IMR-90 (cell line): ENCODE results near the gene C11orf54. TPM values are rescaled to one million over a fixed set of nuclear protein-coding genes. Genes with fewer than 3 reads are reported as not detected.

ENCODE experiments used
- ATAC-seq: fragments of 200-7000 bp; cut with Tn5 transposase; 2 replicates; pipeline ENCODE4 v1.9.1; 2020; ENCODE audit warnings: low read depth, mild to moderate bottlenecking, moderate library complexity
- Bru-seq: library from RNA; stranded (reverse); fragments of 400-500 nt; gene quantifications from one replicate; lab custom pipeline; 2021; lab: Mats Ljungman, UMichigan
- BruChase-seq, 2 experiments: library from RNA; stranded (reverse); fragments of 400-500 nt; gene quantifications; one replicate each; lab custom pipeline; 2021; lab: Mats Ljungman, UMichigan
- BruUV-seq: library from RNA; stranded (reverse); fragments of 400-500 nt; replicated peaks from 2 replicates; lab custom pipeline; 2021; lab: Mats Ljungman, UMichigan
- CTCF ChIA-PET: fragments of 300-600 bp; formaldehyde crosslinking; extraction: SDS; loops from one replicate; lab custom pipeline; 2021; ENCODE audit warnings: antibody characterized with exemption; lab: Yijun Ruan, JAX
- POLR2A ChIA-PET: fragments of 300-600 bp; sonication (Branson Sonifier 250); formaldehyde crosslinking; loops from one replicate; lab custom pipeline; 2022; ENCODE audit warnings: antibody characterized with exemption; ENCODE audit not compliant: unreplicated experiment; lab: Charles Lee
- DNase-seq: peaks from one replicate; pipeline ENCODE4 v3.0.0; 2013
- H2AFZ ChIP-seq: replicated peaks from 2 replicates; pipeline ENCODE3; 2013; ENCODE audit warnings: low read length, mild to moderate bottlenecking; ENCODE audit not compliant: poor library complexity
- H2AK5ac ChIP-seq: 2 replicates; pipeline ENCODE4 v1.6.1; 2013; ENCODE audit warnings: low read depth, low read length, inconsistent platforms
- H2AK9ac ChIP-seq: replicated peaks from 2 replicates; pipeline ENCODE3; 2013; ENCODE audit warnings: mild to moderate bottlenecking, low read depth, low read length, moderate library complexity; ENCODE audit not compliant: poor library complexity
- H2BK120ac ChIP-seq: 2 replicates; pipeline ENCODE4 v1.6.1; 2013; ENCODE audit warnings: low read depth, low read length, inconsistent platforms
- H2BK15ac ChIP-seq: 3 replicates; pipeline ENCODE4 v1.6.1; 2013; ENCODE audit warnings: low read depth, low read length, inconsistent platforms
- H2BK20ac ChIP-seq: 2 replicates; pipeline ENCODE4 v1.6.1; 2013; ENCODE audit warnings: low read depth, mild to moderate bottlenecking, inconsistent platforms, low read length, moderate library complexity
- H2BK5ac ChIP-seq: 2 replicates; pipeline ENCODE4 v1.6.1; 2013; ENCODE audit warnings: mild to moderate bottlenecking, low read depth, low read length, inconsistent platforms; ENCODE audit not compliant: poor library complexity, severe bottlenecking
- H3K14ac ChIP-seq: replicated peaks from 2 replicates; pipeline ENCODE4 v1.6.1; 2013; ENCODE audit warnings: low read depth, low read length, inconsistent platforms
- H3K18ac ChIP-seq: 2 replicates; pipeline ENCODE4 v1.6.1; 2013; ENCODE audit warnings: low read depth, low read length, control low read depth
- H3K23ac ChIP-seq: 2 replicates; pipeline ENCODE4 v1.6.1; 2013; ENCODE audit warnings: low read depth, low read length, inconsistent platforms
- H3K27ac ChIP-seq: 2 replicates; pipeline ENCODE4 v1.5.1; 2013; ENCODE audit warnings: mild to moderate bottlenecking, control low read depth, low read length; ENCODE audit not compliant: insufficient read depth
- H3K27me3 ChIP-seq: 2 replicates; pipeline ENCODE4 v1.6.1; 2013; ENCODE audit warnings: low read length; ENCODE audit not compliant: control insufficient read depth, insufficient read depth
- H3K36me3 ChIP-seq: 2 replicates; pipeline ENCODE4 v1.6.1; 2013; ENCODE audit warnings: low read length, mixed read lengths; ENCODE audit not compliant: control insufficient read depth, insufficient read depth
- H3K4ac ChIP-seq: 2 replicates; pipeline ENCODE4 v1.6.1; 2013; ENCODE audit warnings: low read depth, low read length, inconsistent platforms
- H3K4me1 ChIP-seq: 2 replicates; pipeline ENCODE4 v1.6.1; 2013; ENCODE audit warnings: low read length, mixed read lengths; ENCODE audit not compliant: control insufficient read depth, insufficient read depth
- H3K4me2 ChIP-seq: 2 replicates; pipeline ENCODE4 v1.6.1; 2013; ENCODE audit warnings: low read depth, mild to moderate bottlenecking, control low read depth, low read length, moderate library complexity
- H3K4me3 ChIP-seq: 2 replicates; pipeline ENCODE4 v1.5.1; 2013; ENCODE audit warnings: low read depth, mild to moderate bottlenecking, control low read depth, low read length, moderate library complexity; ENCODE audit not compliant: insufficient read depth
- H3K56ac ChIP-seq: 2 replicates; pipeline ENCODE4 v1.6.1; 2013; ENCODE audit warnings: low read length, inconsistent platforms; ENCODE audit not compliant: insufficient read depth; ENCODE audit errors: extremely low read depth
- H3K79me1 ChIP-seq, 2 experiments: 2 replicates each; pipeline ENCODE4 v1.6.1; 2013; ENCODE audit warnings: low read length in 2 of 2, inconsistent platforms in 1 of 2, low read depth in 1 of 2
- H3K9ac ChIP-seq: 2 replicates; pipeline ENCODE4 v1.6.1; 2013; ENCODE audit warnings: low read depth, low read length, control low read depth
- H3K9me1 ChIP-seq: 2 replicates; pipeline ENCODE4 v1.6.1; 2013; ENCODE audit warnings: low read length, inconsistent platforms; ENCODE audit not compliant: insufficient read depth
- H3K9me3 ChIP-seq: 2 replicates; pipeline ENCODE4 v1.6.1; 2013; ENCODE audit warnings: low read length; ENCODE audit not compliant: control insufficient read depth, insufficient read depth
- H4K20me1 ChIP-seq: 2 replicates; pipeline ENCODE4 v1.6.1; 2013; ENCODE audit warnings: low read length, inconsistent platforms; ENCODE audit not compliant: insufficient read depth
- H4K5ac ChIP-seq: 2 replicates; pipeline ENCODE4 v1.6.1; 2013; ENCODE audit warnings: mild to moderate bottlenecking, low read depth, low read length, control low read depth
- H4K8ac ChIP-seq, 2 experiments: 2 replicates each; pipeline ENCODE4 v1.6.1; 2013; ENCODE audit warnings: low read depth in 2 of 2, low read length in 2 of 2, control low read depth in 1 of 2, inconsistent platforms in 1 of 2
- H4K91ac ChIP-seq: 2 replicates; pipeline ENCODE4 v1.6.1; 2013; ENCODE audit warnings: low read depth, low read length, inconsistent platforms; ENCODE audit not compliant: insufficient read depth
- BHLHE40 ChIP-seq: fragments of 150-350 bp; IDR thresholded peaks from 2 replicates; pipeline ENCODE4 v1.6.1; 2016; ENCODE audit warnings: mild to moderate bottlenecking, low read depth, low read length
- CEBPB ChIP-seq: IDR thresholded peaks from 2 replicates; pipeline ENCODE4 v1.6.1; 2012; ENCODE audit warnings: low read depth, low read length, improper control_type of control experiment
- CHD1 ChIP-seq: IDR thresholded peaks from 2 replicates; pipeline ENCODE4 v1.6.1; 2012; ENCODE audit warnings: low read depth, low read length, improper control_type of control experiment
- FOS ChIP-seq: fragments of 150-350 bp; IDR thresholded peaks from 2 replicates; pipeline ENCODE4 v1.6.1; 2016; ENCODE audit warnings: low read depth, low read length
- MAZ ChIP-seq: IDR thresholded peaks from 2 replicates; pipeline ENCODE4 v1.6.1; 2012; ENCODE audit warnings: low read depth, mild to moderate bottlenecking, low read length, improper control_type of control experiment, moderate library complexity, borderline replicate concordance
- MXI1 ChIP-seq: IDR thresholded peaks from 2 replicates; pipeline ENCODE4 v1.6.1; 2012; ENCODE audit warnings: low read depth, mild to moderate bottlenecking, low read length, moderate library complexity, borderline replicate concordance
- NFE2L2 ChIP-seq: fragments of 150-350 bp; IDR thresholded peaks from 2 replicates; pipeline ENCODE4 v1.6.1; 2016; ENCODE audit warnings: low read depth, mild to moderate bottlenecking, low read length
- RAD21 ChIP-seq: IDR thresholded peaks from 2 replicates; pipeline ENCODE4 v1.6.1; 2012; ENCODE audit warnings: low read length, improper control_type of control experiment
- RFX5 ChIP-seq: IDR thresholded peaks from 2 replicates; pipeline ENCODE4 v1.8.0; 2012; ENCODE audit warnings: low read depth, mild to moderate bottlenecking, low read length, moderate library complexity
- SMC3 ChIP-seq: fragments of 150-350 bp; IDR thresholded peaks from 2 replicates; pipeline ENCODE4 v1.6.1; 2016; ENCODE audit warnings: low read depth, mild to moderate bottlenecking, antibody characterized with exemption, low read length, moderate library complexity
- WGBS, 2 experiments: methylation state at CpG; one replicate each; pipeline versions ENCODE4 v1.1.5 to v1.1.7; 2013; ENCODE audit warnings: missing lambda C conversion rate in 2 of 2; ENCODE audit not compliant: insufficient read length in 1 of 2; ENCODE audit errors: extremely low coverage in 2 of 2; 5-methylcytosine and 5-hydroxymethylcytosine counted together
- dilution Hi-C: fragments of 300-500 bp; cut with HindIII; formaldehyde crosslinking; loops from one replicate; pipeline ENCODE4 v1.14.3; 2018; ENCODE audit warnings: low sequenced_read_pairs; ENCODE audit not compliant: unreplicated experiment
- in situ Hi-C: fragments of 300-500 bp; cut with MboI; formaldehyde crosslinking; loops from 3 replicates; pipeline ENCODE4 v1.14.3; 2019; ENCODE audit warnings: low sequenced_read_pairs, inconsistent platforms, mixed read lengths
- intact Hi-C: fragments of 100-400 bp; cut with micrococcal nuclease; formaldehyde crosslinking; loops from 2 replicates; pipeline ENCODE4 v1.10.0; 2022
- long read RNA-seq: library from polyadenylated mRNA; unstranded; transcript quantifications from one replicate; pipeline ENCODE4 v2.0.0, GENCODE V29; 2021; ENCODE audit not compliant: unreplicated experiment
- polyA plus RNA-seq, 3 experiments: library from polyadenylated mRNA; depleted of rRNA; stranded (reverse); fragments of >200 nt; gene quantifications; 2 replicates each; pipeline ENCODE4 v1.2.3, GENCODE V29; 2012; ENCODE audit warnings: low replicate concordance in 1 of 3
- total RNA-seq: library from RNA; depleted of rRNA; stranded (reverse); fragments of >200 nt; gene quantifications from 2 replicates; pipeline ENCODE4 v1.2.3, GENCODE V29; 2012; rRNA removed
- TF ChIP-seq, protein P1 (sequence below): fragments of 150-350 bp; IDR thresholded peaks from 2 replicates; pipeline ENCODE4 v1.6.1; 2017; ENCODE audit warnings: mild to moderate bottlenecking, antibody characterized with exemption, low read length, low read depth
- TF ChIP-seq, protein P2 (sequence below): conservative IDR thresholded peaks from 2 replicates; pipeline ENCODE4 v1.5.1; 2012; ENCODE audit warnings: mild to moderate bottlenecking, low read depth, low read length, improper control_type of control experiment

The C11orf54 gene
- total RNA-seq = 16.0 and 21.4 TPM in 2 replicates
- polyA plus RNA-seq (2012; rRNA removed) = 9.1 and 13.7 TPM in 2 replicates
- 1.7 and 3.9 TPM in 2 replicates for polyA plus RNA-seq (2012; cell fraction: cytosol; rRNA removed)
- 1.3 and 19.1 TPM in 2 replicates for polyA plus RNA-seq (2012; cell fraction: nucleus; rRNA removed; ENCODE audit: low replicate concordance)
- Bru-seq, nascent RNA = percentile 73 among the genes with signal in this experiment
- percentile 96 among the genes with signal in this experiment for BruChase-seq, experiment 1, labeled RNA remaining after a 6-hour chase
- BruChase-seq, experiment 2, labeled RNA remaining after a 2-hour chase = percentile 91 among the genes with signal in this experiment
- long read RNA-seq, full-length matches to known transcripts = 26 of 40 reads
- long read RNA-seq, partial matches to known transcripts = 2 of 40 reads
- long read RNA-seq, other reads (novel, unspliced or antisense) = 12 of 40 reads

- no peaks in the 10 kb centered on the region for H3K4me1 ChIP-seq
- peak within 1 kb of the TSS; percentile 100 for H3K23ac ChIP-seq
- H3K9me3 ChIP-seq = no peaks in the 10 kb centered on the region
- ATAC-seq = peak; percentile 95
- H4K8ac ChIP-seq = peak within 1 kb of the TSS; percentile 86 to 97
- H2AK5ac ChIP-seq = peak within 1 kb of the TSS; percentile 95
- intact Hi-C loops (loop anchor here (1.0 to 2.0 kb wide), 2 partner anchors 43 to 764 kb away; partner anchors contain the start of gene MED17), dilution Hi-C loops (no loop called here), in situ Hi-C loops (no loop called here)
- H4K20me1 ChIP-seq = peaks cover 38% of the 10 kb centered on the region
- BruUV-seq = no TSS peak
- H2BK20ac ChIP-seq = peak within 1 kb of the TSS; percentile 71; the same call in 1 of the 2 replicates
- no peaks in the 10 kb centered on the region for H3K27me3 ChIP-seq
- H3K4me2 ChIP-seq = peak within 1 kb of the TSS; percentile 91
- peak within 1 kb of the TSS; percentile 95 for H2AK9ac ChIP-seq
- H3K56ac ChIP-seq = peak within 1 kb of the TSS; percentile 97
- H3K4ac ChIP-seq = peak within 1 kb of the TSS; percentile 97
- H3K4me3 ChIP-seq = peak within 1 kb of the TSS; percentile 70
- ChIA-PET CTCF (interaction anchor here (0.9 kb wide), 2 partner anchors 9 to 14 kb away, joined by 3 read pairs; no protein-coding TSS in a partner anchor), POLR2A (interaction anchor here (0.6 to 1.7 kb wide), 6 partner anchors 9 to 988 kb away, joined by 3 to 25 read pairs (median 4); partner anchors contain the start of gene MED17)
- peak within 1 kb of the TSS; percentile 94 for H3K27ac ChIP-seq
- peak within 1 kb of the TSS; percentile 99 for H2AFZ ChIP-seq
- peak within 1 kb of the TSS; percentile 95 for H4K91ac ChIP-seq
- H3K9ac ChIP-seq = peak within 1 kb of the TSS; percentile 100
- peak within 1 kb of the TSS; percentile 85 for H3K18ac ChIP-seq
- H2BK5ac ChIP-seq = peak within 1 kb of the TSS; percentile 91
- 0% methylated on average over 24 of the region's 65 CpGs; no CpG with 5 or more reads in 1 of the 2 experiments for WGBS, 2 experiments
- peak within 1 kb of the TSS; percentile 91 for H2BK120ac ChIP-seq
- peak within 1 kb of the TSS; percentile 99 for H3K14ac ChIP-seq
- H2BK15ac ChIP-seq = peak within 1 kb of the TSS; percentile 87; the same call in 1 of the 3 replicates
- H3K79me1 ChIP-seq = peaks cover 7 to 28% of the 10 kb centered on the region in 2 experiments; a peak in 3 of 4 replicates
- H3K9me1 ChIP-seq = 0 out of 2 replicates have a peak, but pooled peaks cover 2% of the 10 kb centered on the region
- DNase-seq = peak; percentile 97
- peaks cover 24% of the 10 kb centered on the region for H3K36me3 ChIP-seq
- H4K5ac ChIP-seq = peak within 1 kb of the TSS; percentile 85
- peak; percentile 10; the same call in 1 of the 2 replicates for TF ChIP-seq NFE2L2
- no peak for TF ChIP-seq CEBPB
- no peak for TF ChIP-seq RFX5
- no peak for TF ChIP-seq FOS
- TF ChIP-seq MAZ = no peak; the same call in 1 of the 2 replicates
- no peak for TF ChIP-seq RAD21
- peak; percentile 94 for TF ChIP-seq CHD1
- TF ChIP-seq SMC3 = no peak
- TF ChIP-seq, protein P1, sequence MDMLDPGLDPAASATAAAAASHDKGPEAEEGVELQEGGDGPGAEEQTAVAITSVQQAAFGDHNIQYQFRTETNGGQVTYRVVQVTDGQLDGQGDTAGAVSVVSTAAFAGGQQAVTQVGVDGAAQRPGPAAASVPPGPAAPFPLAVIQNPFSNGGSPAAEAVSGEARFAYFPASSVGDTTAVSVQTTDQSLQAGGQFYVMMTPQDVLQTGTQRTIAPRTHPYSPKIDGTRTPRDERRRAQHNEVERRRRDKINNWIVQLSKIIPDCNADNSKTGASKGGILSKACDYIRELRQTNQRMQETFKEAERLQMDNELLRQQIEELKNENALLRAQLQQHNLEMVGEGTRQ = no peak
- no peak; the same call in 1 of the 2 replicates for TF ChIP-seq BHLHE40
- no peak for TF ChIP-seq MXI1
- TF ChIP-seq, protein P2, sequence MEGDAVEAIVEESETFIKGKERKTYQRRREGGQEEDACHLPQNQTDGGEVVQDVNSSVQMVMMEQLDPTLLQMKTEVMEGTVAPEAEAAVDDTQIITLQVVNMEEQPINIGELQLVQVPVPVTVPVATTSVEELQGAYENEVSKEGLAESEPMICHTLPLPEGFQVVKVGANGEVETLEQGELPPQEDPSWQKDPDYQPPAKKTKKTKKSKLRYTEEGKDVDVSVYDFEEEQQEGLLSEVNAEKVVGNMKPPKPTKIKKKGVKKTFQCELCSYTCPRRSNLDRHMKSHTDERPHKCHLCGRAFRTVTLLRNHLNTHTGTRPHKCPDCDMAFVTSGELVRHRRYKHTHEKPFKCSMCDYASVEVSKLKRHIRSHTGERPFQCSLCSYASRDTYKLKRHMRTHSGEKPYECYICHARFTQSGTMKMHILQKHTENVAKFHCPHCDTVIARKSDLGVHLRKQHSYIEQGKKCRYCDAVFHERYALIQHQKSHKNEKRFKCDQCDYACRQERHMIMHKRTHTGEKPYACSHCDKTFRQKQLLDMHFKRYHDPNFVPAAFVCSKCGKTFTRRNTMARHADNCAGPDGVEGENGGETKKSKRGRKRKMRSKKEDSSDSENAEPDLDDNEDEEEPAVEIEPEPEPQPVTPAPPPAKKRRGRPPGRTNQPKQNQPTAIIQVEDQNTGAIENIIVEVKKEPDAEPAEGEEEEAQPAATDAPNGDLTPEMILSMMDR = no peak
These were observed at the start of gene C11orf54, which contains the start of gene TAF1D for GRCh38 chr11:93741094-93741881. Gene C11orf54, plus strand, starts transcription at chr11:93741672. Its CDS starts 5,722 bp downstream, at chr11:93747394. Gene TAF1D, minus strand, starts transcription at chr11:93741495. Its CDS starts 2,191 bp downstream, at chr11:93739304.
